GM18907 (cell line): ENCODE data around the gene RAVER2.
"Not testable (repeated sequence)": the region's sequence is repeated elsewhere in the genome, so short reads cannot be mapped to it uniquely, and the experiment has no call there.

Source experiments
- ATAC-seq: cut with Tn5 transposase; IDR thresholded peaks from one replicate; pipeline ENCODE4 v1.9.1; 2021; ENCODE audit warnings: mild to moderate bottlenecking, moderate library complexity; ENCODE audit not compliant: unreplicated experiment

RAVER2 gene

DNA sequence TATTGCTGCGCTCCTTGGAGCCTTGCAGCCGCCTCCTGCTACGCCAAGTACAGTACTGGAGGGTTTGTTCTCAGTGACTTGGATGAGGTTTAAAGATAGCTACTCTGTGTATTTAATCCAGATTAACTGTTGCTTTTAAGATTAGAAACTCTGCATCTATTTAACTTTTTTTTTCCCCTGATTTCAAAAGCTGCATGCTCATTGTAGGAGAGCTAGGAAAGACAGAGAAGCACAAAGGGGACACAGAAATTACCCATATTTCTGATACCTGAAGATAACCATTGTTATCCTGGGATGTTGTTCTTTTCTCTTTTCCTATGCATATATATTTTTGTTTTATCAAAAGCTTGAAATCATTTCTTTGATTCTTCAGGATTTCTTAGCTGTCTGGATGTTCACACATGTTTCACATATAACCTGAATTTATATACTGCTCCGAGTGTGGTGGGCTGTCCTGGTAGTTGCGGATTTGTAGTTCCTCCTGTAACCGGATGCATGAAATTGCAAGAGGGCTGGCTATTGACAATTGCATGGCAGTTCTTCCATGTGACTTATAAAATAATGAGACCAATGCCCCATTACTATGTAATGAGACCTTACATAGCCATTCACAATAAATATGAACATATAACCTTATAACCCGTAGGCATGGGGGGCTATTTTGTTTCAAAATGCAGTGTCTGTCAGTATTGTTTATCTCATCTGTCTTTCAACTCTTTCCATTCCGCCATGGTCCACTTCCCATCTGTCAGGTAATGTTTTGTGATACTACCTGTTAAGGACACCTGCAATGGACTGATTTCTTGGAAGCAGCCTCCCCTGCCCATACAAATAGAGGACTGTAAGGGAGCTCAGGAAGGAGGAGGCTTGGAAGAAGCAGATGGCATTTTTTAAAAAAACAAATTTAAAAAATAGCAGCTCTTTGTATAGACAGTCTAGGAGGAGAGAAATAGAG is 1.4 kb downstream of the RAVER2 start:
- no peak for ATAC-seq

- no peak for ATAC-seq
Measured at GRCh38 chr1:64748222-64748621, 3.3 kb downstream of the RAVER2 start.

- no peak for ATAC-seq
Measured at GRCh38 chr1:64748706-64749105, 3.8 kb downstream of the RAVER2 start.

DNA sequence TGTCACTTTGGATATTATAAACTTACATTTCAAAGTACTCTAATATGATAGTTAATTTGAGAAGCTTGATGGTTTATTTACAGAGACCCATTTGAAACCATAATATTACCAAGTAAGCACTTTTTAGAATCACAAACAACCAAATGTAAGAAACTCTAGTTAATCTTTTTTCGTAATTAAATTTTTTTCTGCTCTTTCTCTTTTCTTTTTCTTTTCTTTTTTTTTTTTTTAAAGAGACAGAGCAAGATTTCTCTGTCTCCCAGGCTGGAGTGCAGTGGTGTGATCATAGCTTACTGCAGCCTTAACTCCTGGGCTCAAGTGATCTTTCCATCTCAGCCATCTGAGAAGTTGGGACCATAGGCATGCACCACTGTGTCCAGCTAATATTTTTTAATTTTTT is 5.2 kb downstream of the RAVER2 start:
- ATAC-seq: no peak

DNA sequence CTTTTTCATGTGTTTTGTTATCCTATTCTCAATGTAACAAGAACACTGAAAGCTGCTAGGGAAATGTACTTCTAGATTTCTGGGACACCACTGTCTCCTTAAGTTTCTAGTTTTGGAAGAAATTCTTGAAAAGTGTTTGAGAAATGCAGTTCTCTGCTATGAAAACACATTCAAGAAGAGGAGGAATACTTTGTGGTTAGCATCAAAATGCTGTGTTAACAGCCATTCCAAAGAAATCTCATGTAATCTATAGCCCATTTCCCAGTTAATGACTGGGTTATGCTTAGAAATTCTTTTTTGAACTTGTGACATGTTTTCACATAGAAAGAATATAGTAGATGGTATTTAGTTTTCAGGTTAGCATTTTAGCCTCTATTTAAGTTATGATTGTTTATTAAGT is 6.0 kb downstream of the RAVER2 start:
- no peak for ATAC-seq

- ATAC-seq: no peak
Measured at GRCh38 chr1:64754173-64754572, 9.3 kb downstream of the RAVER2 start.

- ATAC-seq: no peak
Measured at GRCh38 chr1:64755361-64755760, 10.5 kb downstream of the RAVER2 start.

DNA sequence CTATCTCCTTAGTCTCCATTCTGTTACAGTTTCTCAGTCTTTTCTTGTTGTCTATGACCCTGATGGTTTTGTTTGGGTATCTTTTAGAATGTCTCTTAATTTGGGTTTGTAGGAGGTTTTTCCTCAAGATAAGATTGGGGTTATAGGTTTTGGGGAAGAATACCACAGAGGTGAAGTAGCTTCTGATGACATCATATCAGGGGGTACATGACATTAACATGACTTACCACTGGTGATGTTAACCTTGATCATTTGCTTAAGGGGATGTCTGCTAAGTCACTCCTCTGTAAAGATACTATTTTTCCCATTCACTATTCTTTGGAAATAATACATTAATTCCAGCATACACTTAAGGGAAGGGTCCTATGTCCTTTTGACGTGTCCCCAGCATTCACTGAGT is 11.9 kb downstream of the RAVER2 start:
- no peak for ATAC-seq

DNA sequence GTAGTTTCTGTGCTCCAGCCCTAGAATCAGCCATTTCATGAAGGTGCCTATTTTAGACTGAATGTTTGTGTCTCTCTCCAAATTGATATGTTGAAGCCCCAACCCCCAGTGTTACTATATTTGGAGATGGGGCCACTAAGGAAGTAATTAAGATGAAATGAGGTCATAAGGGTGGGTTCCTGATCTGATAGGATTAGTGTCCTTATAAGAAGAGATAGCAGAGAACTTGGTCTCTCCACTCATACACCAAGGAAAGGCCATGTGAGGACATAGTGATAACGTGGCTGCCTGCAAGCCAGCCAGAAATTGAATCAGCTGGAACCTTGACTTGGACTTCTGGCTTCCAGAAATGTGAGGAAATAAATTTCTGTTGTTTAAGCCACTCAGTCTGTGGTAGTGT is 12.3 kb downstream of the RAVER2 start:
- ATAC-seq: no peak

DNA sequence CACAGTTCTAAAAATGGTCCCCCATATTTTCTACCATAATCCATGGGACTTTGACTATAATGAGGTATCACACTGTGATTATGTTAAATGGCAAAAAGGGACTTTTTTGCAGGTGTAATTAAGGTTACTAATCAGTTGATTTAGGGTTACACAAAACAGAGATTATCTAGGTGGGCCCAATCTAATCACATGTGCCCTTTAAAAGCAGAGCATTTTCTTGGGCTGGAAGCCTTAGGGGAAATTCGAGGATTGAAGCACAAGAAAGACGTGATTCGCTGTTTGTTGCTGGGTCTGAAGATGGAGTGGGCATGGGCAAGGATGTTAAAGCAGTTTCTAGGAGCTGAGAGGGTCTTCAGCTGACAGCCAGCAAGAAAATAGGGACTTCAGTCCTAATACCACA is 13.4 kb downstream of the RAVER2 start:
- ATAC-seq: no peak

- ATAC-seq: no peak
Measured at GRCh38 chr1:64759968-64760367, 15.1 kb downstream of the RAVER2 start.

GRCh38 chr1:64765012-64765411 is 20.1 kb downstream of the RAVER2 start:
- no peak for ATAC-seq

GRCh38 chr1:64765826-64766225 is 21.0 kb downstream of the RAVER2 start:
- ATAC-seq: no peak

- ATAC-seq: no peak
Measured at GRCh38 chr1:64766429-64766828, 21.6 kb downstream of the RAVER2 start.

DNA sequence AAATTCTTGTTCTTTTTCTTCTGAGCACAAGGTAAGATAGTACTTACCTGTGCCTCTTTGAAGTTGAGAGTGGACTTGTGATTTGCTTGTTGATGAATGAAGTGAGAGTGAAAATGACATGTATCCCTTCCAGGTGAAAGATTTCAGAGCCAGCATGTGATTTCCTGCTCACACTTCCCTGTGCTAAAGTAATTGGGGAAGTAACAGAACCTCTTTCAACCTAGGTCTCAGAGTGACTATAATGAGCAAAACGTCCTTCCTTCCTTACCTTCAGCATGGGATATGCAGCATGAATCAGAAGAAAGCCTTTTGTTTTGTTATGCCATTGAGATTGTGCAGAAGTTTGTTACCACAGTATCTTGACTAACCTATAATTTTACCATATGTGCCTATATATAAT is 24.6 kb downstream of the RAVER2 start:
- no peak for ATAC-seq

- ATAC-seq: no peak
Measured at GRCh38 chr1:64769971-64770370, 25.1 kb downstream of the RAVER2 start.

DNA sequence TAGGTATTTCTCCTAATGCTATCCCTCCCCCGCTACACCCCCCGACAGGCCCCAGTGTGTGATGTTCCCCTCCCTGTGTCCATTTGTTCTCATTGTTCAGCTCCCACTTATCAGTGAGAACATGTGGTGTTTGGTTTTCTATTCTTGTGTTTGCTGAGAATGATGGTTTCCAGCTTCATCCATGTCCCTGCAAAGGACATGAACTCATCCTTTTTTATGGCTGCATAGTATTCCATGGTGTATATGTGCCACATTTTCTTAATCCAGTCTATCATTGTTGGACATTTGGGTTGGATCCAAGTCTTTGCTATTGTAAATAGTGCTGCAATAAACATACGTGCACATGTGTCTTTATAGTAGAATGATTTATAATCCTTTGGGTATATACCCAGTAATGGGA is 28.4 kb downstream of the RAVER2 start:
- not testable (repeated sequence) for ATAC-seq

DNA sequence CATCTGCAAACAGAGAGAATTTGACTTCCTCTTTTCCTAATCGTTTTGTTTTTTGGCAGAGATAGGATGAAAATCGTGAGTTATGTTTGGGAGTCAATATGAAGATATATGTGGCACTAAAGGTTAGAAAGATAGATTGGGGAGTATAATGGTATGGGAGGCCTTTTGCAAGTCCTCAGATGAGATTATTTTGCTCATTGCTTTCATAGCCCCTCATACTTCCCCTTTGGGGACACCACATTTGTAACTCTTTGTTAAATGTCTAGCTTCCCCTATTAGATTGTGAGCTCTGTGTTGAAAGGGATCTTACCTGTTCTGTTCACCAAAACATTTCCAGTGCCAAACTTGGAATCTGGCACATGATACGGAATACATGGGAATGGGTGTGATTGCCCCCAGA is 30.2 kb downstream of the RAVER2 start:
- ATAC-seq: no peak

DNA sequence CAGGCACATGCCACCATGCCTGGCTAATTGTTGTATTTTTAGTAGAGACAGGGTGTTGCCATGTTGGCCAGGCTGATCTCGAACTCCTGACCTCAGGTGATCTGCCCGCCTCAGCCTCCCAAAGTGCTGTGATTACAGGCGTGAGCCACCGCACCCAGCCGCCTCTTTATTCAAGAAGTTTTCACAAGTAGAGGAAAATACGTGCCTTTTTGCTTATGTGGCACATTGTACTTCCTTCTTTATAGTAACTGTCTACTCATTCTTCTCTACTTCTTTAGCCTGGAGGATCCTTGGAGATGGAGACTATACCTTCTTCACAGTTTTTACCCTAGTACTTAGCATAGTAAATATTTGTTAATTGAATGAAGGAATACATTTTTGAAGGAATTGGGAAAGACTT is 37.2 kb downstream of the RAVER2 start:
- not testable (repeated sequence) for ATAC-seq

DNA sequence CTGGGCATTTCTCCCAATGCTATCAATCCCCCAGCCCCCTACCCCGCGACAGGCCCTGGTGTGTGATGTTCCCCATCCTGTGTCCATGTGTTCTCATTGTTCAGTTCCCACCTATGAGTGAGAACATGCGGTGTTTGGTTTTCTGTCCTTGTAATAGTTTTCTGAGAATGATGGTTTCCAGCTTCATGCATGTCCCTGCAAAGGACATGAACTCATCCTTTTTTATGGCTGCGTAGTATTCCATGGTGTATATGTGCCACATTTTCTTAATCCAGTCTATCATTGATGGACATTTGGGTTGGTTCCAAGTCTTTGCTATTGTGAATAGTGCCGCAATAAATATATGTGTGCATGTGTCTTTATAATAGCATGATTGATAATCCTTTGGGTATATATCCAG is 38.0 kb downstream of the RAVER2 start:
- ATAC-seq: not testable (repeated sequence)

GRCh38 chr1:64790832-64791487 is 46.1 kb downstream of the RAVER2 start:
- no peak for ATAC-seq

DNA sequence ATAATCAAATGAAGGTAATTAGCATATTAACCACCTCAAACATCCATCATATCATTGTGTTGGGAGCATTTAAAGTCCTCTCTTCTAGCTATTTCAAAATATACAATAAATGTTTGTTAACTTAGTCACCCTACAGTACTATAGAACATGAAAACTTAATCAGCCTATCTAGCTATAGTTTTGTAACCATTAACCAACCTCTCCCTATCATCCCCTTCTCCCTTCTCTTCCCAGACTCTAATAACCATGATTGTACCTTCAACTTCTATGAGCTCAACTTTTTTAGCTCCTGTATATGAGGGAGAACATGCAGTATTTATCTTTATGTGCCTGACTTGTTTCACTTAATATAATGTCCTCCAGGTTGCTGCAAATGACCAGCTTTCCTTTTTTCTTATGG is 54.0 kb downstream of the RAVER2 start:
- no peak for ATAC-seq
